ENCODE data around the gene PSMC4. TPM values are rescaled to one million over a fixed set of nuclear protein-coding genes. Genes with fewer than 3 reads are reported as not detected.
A peak's percentile ranks its signal among the peaks of the same experiment; 100 is the strongest.

Gene PSMC4
- polyA plus RNA-seq (ENCODE audit: insufficient read length in 3 of 3): 100 to 1,000 TPM in 2 of 3 donors, 10 to 100 TPM in 1; 97.1 to 108 (median 103) TPM
- long read RNA-seq, donor 1, transcript PSMC4-201 (11 exons, 1,591 nt): major isoform, 27 of 34 reads
- long read RNA-seq, donor 1, partial matches to known transcripts: 0 of 34 reads
- long read RNA-seq, donor 1, other reads (novel, unspliced or antisense): 6 of 34 reads
- long read RNA-seq, donor 2, transcript PSMC4-201 (11 exons, 1,591 nt): major isoform, 34 of 41 reads
- long read RNA-seq, donor 2, partial matches to known transcripts: 5 of 41 reads
- long read RNA-seq, donor 2, other reads (novel, unspliced or antisense): 0 of 41 reads
- long read RNA-seq, donor 3, transcript PSMC4-201 (11 exons, 1,591 nt): major isoform, 34 of 40 reads
- long read RNA-seq, donor 3, partial matches to known transcripts: 0 of 40 reads
- long read RNA-seq, donor 3, other reads (novel, unspliced or antisense): 6 of 40 reads
- long read RNA-seq, donor 4, transcript PSMC4-201 (11 exons, 1,591 nt): major isoform, 46 of 51 reads
- long read RNA-seq, donor 4, partial matches to known transcripts: 0 of 51 reads
- long read RNA-seq, donor 4, other reads (novel, unspliced or antisense): 5 of 51 reads
- long read RNA-seq, donor 5, transcript PSMC4-201 (11 exons, 1,591 nt): major isoform, 24 of 24 reads
- long read RNA-seq, donor 5, partial matches to known transcripts: 0 of 24 reads
- long read RNA-seq, donor 5, other reads (novel, unspliced or antisense): 0 of 24 reads
- long read RNA-seq, donor 6, transcript PSMC4-201 (11 exons, 1,591 nt): major isoform, 27 of 33 reads
- long read RNA-seq, donor 6, partial matches to known transcripts: 0 of 33 reads
- long read RNA-seq, donor 6, other reads (novel, unspliced or antisense): 6 of 33 reads
- long read RNA-seq, donor 7, transcript PSMC4-201 (11 exons, 1,591 nt): major isoform, 36 of 51 reads
- long read RNA-seq, donor 7, partial matches to known transcripts: 7 of 51 reads
- long read RNA-seq, donor 7, other reads (novel, unspliced or antisense): 6 of 51 reads
- long read RNA-seq, donor 8, transcript PSMC4-201 (11 exons, 1,591 nt): major isoform, 11 of 12 reads
- long read RNA-seq, donor 8, partial matches to known transcripts: 0 of 12 reads
- long read RNA-seq, donor 8, other reads (novel, unspliced or antisense): 0 of 12 reads
- long read RNA-seq, donor 9, transcript PSMC4-201 (11 exons, 1,591 nt): major isoform, 38 of 48 reads
- long read RNA-seq, donor 9, partial matches to known transcripts: 5 of 48 reads
- long read RNA-seq, donor 9, other reads (novel, unspliced or antisense): 5 of 48 reads
- long read RNA-seq, donor 10, transcript PSMC4-201 (11 exons, 1,591 nt): major isoform, 25 of 31 reads
- long read RNA-seq, donor 10, partial matches to known transcripts: 5 of 31 reads
- long read RNA-seq, donor 10, other reads (novel, unspliced or antisense): 0 of 31 reads
- long read RNA-seq, donor 11, transcript PSMC4-201 (11 exons, 1,591 nt): major isoform, 24 of 30 reads
- long read RNA-seq, donor 11, partial matches to known transcripts: 0 of 30 reads
- long read RNA-seq, donor 11, other reads (novel, unspliced or antisense): 5 of 30 reads
- long read RNA-seq, donor 12, transcript PSMC4-201 (11 exons, 1,591 nt): major isoform, 41 of 55 reads
- long read RNA-seq, donor 12, partial matches to known transcripts: 5 of 55 reads
- long read RNA-seq, donor 12, other reads (novel, unspliced or antisense): 5 of 55 reads
- long read RNA-seq, donor 13, transcript PSMC4-201 (11 exons, 1,591 nt): major isoform, 9 of 15 reads
- long read RNA-seq, donor 13, partial matches to known transcripts: 5 of 15 reads
- long read RNA-seq, donor 13, other reads (novel, unspliced or antisense): 0 of 15 reads
- long read RNA-seq, donor 14: 0 reads
- long read RNA-seq, donor 15, transcript PSMC4-201 (11 exons, 1,591 nt): major isoform, 44 of 62 reads
- long read RNA-seq, donor 15, partial matches to known transcripts: 0 of 62 reads
- long read RNA-seq, donor 15, other reads (novel, unspliced or antisense): 13 of 62 reads
- long read RNA-seq, donor 16, transcript PSMC4-201 (11 exons, 1,591 nt): major isoform, 46 of 52 reads
- long read RNA-seq, donor 16, partial matches to known transcripts: 0 of 52 reads
- long read RNA-seq, donor 16, other reads (novel, unspliced or antisense): 5 of 52 reads

DNA sequence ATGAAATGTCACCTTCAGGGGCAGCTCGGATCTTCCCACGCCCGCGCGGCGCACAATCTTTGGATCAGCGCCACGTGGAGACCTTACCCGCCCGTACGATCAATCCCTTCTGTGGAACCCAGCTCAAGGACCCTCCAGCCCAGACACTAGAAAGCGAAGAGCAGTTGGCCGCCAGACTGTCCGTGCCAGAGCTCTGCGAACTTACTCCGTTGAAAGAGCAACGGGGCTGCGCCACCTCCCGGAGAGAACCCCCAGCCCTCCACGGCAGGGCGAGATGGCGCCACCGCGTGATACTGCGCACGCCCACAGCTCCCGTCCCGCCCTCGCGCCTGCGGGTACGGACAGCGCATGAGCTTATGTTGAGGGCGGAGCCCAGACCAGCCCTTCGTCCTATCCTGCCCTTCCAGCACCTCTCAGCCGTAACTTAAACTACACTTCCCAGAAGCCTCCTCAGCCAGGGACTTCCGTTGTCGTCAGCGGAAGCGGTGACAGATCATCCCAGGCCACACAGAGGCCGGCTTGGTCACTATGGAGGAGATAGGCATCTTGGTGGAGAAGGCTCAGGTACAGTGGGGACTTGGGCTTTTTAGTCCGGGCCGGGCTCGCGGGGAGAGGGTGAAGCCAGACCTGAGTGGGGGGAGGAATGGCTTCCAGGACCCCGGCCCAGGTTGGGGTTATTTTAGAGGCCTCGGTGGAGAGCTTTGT is at the start of gene PSMC4:
Gene PSMC4, plus strand, starts transcription at position 491 of the 705 bp plus-strand sequence. Its CDS starts 38 bp downstream, at position 529.
- peak; percentile 99 for DNase-seq

- DNase-seq: no peak
These were observed 47.1 kb upstream of the PSMC4 start for GRCh38 chr19:39923862-39924261.

- no peak for DNase-seq
These were observed 46.6 kb upstream of the PSMC4 start for GRCh38 chr19:39924389-39924788.

DNA sequence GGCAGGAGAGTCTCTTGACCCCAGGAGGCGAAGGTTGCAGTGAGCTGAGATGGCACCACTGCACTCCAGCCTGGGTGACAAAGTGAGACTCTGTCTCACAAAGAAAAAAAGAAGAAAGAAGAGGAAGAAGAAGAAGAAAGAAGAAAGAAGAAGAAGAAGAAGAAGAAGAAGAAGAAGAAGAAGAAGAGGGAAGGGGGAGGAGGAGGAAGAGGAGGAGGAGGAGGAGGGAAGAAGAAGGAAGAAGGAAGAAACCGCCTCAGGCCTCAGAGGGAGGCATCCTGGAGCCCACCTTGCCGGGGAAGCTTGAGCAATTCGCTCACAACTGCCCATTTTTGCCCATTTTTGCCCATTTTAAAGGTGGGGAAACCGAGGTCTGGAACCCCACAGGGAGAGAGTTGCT is 46.0 kb upstream of the PSMC4 start:
- DNase-seq: no peak

- no peak for DNase-seq
These were observed 44.7 kb upstream of the PSMC4 start for GRCh38 chr19:39926170-39926760.

- DNase-seq: no peak
These were observed 43.9 kb upstream of the PSMC4 start for GRCh38 chr19:39927076-39927475.

DNA sequence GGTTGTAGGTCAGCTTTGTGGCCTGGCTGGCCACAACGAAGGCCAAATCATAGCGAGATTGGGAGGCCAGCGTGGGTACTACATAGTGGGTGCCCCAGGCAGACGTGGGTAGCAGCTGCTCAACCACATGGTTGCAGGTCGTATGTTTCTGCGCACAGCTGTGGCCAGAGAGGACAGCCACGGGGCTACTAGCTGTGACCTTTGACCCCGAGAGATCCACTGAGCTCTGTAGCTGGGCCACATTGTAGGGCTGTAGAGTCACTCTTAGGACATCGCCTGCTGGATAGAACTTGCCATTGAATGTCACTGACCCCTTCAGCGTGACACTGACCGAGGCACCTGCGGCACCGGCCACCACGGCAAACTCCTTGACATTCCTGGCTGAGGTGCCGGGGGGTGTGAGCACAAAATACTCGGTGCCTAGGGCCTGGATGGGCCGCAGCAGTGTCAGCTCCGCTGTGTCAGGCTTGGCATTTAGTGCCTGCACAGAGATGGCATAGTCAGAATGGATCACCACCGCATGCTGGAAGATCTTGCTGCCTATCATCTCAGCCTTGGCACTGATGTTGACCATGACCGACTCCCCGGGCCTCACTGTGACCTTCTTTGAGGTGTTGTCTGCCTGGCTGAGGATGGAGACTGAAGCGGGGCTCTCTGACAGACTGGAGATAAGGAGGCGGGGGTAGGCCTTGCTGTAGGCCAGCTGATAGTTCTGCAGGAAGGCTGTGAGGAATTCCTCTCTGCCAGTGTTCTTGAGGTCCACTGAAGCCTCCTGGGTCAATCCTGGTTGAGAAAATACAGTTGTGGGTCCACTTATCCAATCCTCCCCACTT is 43.2 kb upstream of the PSMC4 start:
- DNase-seq: no peak

GRCh38 chr19:39928357-39928725 is 42.6 kb upstream of the PSMC4 start:
- no peak for DNase-seq

DNA sequence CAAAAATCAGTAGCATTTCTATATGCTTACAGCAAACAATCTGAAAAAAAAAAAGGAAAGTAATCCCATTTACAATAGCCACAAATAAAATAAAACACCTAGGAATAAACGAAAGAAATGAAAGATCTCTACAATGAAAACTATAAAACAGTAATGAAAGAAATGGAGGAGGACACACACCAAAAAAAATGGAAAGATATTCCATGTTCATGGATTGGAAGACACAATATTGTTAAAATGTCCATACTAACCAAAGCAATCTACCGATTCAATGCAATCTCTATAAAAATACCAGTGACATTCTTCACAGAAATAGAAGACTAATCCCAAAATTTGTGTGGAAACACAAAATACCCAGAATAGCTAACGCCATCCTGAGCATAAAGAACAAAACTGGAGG is 41.2 kb upstream of the PSMC4 start:
- no peak for DNase-seq

DNA sequence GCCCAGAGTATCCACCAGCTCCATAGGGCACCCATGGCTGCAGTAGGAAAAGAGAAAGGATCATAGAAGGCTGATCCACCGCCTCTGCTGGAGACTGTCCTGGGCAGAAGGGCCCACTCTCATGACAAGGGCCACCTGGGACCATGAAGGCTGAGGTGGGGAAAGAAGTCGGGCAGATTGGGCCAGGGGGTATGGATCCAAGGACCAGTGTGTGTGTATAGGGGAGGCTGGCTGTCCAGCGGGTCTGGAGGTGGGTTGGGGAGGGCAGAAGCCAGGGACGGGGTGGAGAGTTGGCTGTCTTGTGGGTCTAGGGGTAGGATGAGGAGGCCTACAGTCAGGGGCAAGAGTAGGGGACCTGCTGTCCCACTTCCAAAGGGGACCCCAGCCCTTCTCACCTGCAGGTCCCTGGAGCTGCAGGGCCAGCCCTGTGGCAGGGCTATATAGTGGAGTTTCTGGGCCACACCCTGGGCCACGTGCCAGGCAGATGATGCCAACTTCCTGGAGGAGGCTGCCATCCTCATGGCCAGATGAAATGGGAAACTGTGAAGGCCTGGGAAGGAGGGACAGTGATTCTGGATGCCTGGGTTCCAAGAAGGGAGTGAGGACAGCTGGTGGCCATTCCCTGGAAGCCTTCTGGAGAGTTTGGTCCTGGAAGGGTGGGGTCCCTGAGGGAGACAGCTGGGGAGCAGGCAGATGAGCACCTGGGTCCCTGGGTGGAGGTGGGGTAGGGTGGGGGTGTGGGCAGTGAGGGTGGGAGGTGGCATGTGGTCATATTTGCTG is 36.2 kb upstream of the PSMC4 start, which contains the start of gene FCGBP:
Gene FCGBP, minus strand, starts transcription at position 51 of the 780 bp plus-strand sequence.
- DNase-seq: no peak

GRCh38 chr19:39935364-39935661 is 35.7 kb upstream of the PSMC4 start:
- DNase-seq: no peak

DNA sequence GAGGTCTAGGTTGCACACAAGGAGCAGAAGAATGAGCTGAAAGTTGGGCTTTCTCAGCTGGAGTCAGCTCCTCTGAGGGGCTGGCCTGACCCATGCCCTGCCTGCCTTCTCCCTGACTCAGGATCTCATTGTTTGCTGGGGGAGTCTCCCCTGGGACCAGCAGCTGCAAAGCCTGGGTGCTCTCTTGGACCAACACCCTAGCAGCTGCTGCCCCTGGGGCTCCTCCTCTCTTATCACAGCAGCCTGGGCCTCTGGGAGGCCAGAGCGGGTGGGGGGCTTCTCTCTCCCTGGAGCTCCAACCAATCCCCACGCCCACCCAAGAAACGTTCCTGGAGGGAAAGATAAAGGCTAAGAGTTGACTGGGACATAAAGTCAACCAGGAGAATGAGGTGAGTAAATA is 34.9 kb upstream of the PSMC4 start:
- DNase-seq: no peak

- DNase-seq: no peak
These were observed 34.3 kb upstream of the PSMC4 start for GRCh38 chr19:39936622-39937021.

- no peak for DNase-seq
These were observed 33.8 kb upstream of the PSMC4 start for GRCh38 chr19:39937094-39937720.

- DNase-seq: no peak
These were observed 33.2 kb upstream of the PSMC4 start for GRCh38 chr19:39937787-39938186.

DNA sequence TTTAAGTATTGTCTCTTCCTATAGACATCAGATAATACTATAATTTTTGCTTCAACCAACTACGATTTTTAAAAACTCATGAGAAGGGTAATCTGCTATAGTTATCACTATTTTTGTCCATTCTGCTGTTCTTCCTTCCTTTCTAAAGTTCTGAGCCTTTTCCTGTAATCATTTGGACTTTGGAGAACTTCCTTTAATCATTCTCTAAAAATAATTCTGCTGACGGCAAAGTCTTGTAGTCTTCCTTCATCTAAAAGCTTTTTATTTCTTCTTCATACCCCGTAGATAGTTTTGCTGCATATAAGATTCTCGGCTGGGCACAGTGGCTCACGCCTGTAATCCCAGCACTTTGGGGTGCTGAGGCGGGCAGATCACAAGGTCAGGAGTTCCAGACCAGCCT is 31.4 kb upstream of the PSMC4 start:
- DNase-seq: no peak
